HL-60/S4 (cell line): ENCODE measurements around the gene PLXNB2.

Experiments
- in situ Hi-C: fragments of 300-500 bp; cut with MboI; formaldehyde crosslinking; loops from 2 replicates; pipeline ENCODE4 v1.14.3; 2022; ENCODE audit warnings: low sequenced_read_pairs

Gene PLXNB2

DNA sequence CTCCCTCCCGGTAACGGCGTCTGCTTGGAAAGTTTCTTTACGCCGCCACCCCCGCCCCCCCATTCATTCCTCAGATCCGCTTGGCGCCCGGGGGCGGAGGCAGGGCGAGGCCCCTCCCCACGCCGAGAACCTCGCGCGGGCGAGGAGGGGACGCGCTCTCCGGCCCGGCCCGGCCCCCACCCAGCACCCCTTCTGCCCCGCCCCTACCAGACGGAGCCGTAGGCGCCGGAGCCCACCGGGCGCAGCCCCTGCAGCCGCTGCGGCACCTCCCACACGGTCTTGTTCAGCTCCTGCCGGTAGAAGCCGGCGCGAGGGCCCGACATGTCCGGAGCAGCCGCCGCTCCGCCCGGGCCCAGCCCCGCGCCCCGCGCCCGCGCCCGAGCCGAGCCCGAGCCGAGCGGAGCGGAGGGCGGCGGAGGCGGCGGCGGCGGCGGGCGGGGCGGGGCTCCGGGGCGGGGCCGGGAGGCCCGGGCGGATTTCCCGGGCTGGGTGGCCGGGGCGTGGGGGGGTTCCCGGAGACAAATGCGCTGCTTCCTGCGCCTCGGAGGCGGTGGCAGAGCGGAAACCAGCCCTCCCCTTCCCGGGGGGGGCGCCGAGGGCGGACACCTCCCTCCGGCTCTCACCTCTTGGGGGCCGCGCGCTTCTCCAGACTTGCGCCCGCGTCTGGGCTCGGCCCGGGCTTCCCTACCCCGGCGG is 37.3 kb downstream of the PLXNB2 start, which contains the start of gene MAPK11:
Gene MAPK11 (minus strand): TSS at position 411 of the 696 bp plus-strand sequence. CDS start 88 bp downstream, at position 323.
- in situ Hi-C loops: loop anchor here (10.0 kb wide), 1 partner anchor 225 kb away; no protein-coding TSS in a partner anchor

DNA sequence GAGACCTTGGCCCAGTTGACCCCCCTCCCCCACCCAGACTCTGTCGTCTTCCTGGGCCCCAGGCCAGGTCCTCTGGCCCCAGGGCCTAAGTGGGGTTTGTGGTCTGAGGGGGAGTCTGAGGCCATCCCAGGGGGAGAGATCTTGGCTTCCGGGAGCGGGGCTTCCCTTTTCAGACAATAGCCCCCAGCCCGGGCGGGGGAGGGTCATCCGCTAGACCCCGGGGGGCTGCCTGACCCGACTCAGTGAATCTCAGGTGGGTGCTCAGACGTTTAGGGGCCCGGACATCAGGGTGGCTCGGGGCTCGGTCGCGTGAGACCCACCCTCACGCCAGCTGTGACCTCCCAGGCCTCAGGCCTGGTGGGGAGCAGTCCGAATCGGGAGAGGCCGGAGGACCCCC is 37.9 kb downstream of the PLXNB2 start:
- in situ Hi-C loops: loop anchor here (10.0 kb wide), 1 partner anchor 225 kb away; no protein-coding TSS in a partner anchor

DNA sequence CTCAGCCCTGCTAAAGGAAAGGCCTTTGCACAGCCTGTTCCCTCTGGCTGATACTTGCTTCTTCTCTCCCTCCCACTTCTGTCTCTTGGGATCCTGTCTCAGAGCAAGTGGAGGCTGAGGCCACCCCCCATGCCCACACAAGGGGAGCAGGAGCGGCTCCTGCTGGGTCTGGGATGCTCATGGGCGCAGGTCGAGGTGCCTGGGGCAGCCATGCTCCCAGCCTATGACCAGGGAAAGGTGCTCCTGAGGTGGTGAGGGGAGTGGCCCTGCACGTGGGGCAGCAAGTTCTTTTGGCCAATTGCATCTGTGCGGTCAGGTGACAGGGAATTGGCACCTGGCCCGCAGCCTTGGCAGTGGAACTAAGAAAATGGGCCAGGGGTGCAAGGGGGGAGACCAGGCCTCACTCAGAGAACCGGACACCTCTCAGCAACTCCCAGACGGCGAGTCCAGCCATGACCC is 38.8 kb downstream of the PLXNB2 start:
- in situ Hi-C loops: loop anchor here (10.0 kb wide), 1 partner anchor 226 kb away; no protein-coding TSS in a partner anchor

GRCh38 chr22:50267591-50268390 is 39.7 kb downstream of the PLXNB2 start:
- in situ Hi-C loops: loop anchor here (10.0 kb wide), 1 partner anchor 227 kb away; no protein-coding TSS in a partner anchor

- in situ Hi-C loops: loop anchor here (10.0 kb wide), 1 partner anchor 228 kb away; no protein-coding TSS in a partner anchor
These were observed 40.5 kb downstream of the PLXNB2 start for GRCh38 chr22:50266994-50267393.

DNA sequence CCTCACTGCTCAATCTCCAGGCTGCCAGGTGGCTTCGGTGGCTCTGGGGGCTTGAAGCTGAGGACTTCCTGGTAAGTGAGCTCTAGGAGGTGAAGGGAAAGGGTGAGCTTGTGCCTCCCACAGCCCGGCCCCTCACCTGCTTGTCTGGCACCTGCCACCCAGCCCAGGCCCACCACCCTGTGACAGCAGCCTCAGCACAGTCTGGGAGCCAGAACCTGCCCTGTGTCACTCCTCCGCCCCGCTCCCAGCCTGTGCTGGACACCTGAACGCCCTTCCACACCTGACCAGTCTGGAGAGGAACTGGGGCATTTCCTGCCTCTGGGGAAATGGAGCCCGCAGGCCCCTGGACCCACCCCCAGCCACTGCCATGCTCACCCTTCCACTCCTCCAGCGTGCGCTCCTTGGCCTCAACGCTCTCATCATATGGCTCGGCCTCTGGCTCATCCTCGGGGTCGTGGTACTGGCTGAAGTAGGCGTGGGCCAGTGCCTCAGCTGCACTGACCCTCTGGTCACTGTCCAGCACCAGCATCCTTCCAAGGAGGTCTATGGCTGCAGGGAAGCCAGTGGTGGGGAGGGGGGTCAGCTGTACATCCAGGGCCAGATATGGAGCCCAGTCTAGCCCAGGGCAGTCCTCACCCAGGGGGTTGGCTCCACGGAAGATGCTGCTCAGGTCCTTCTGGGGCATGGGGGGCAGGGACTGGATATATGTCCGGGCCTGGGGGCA is 42.3 kb downstream of the PLXNB2 start:
- in situ Hi-C loops: loop anchor here (10.0 kb wide), 1 partner anchor 230 kb away; no protein-coding TSS in a partner anchor

- in situ Hi-C loops: loop anchor here (10.0 kb wide), 1 partner anchor 231 kb away; no protein-coding TSS in a partner anchor
These were observed 43.2 kb downstream of the PLXNB2 start for GRCh38 chr22:50264104-50264745.

GRCh38 chr22:50262973-50263617 is 44.4 kb downstream of the PLXNB2 start:
- in situ Hi-C loops: loop anchor here (10.0 kb wide), 1 partner anchor 232 kb away; no protein-coding TSS in a partner anchor

DNA sequence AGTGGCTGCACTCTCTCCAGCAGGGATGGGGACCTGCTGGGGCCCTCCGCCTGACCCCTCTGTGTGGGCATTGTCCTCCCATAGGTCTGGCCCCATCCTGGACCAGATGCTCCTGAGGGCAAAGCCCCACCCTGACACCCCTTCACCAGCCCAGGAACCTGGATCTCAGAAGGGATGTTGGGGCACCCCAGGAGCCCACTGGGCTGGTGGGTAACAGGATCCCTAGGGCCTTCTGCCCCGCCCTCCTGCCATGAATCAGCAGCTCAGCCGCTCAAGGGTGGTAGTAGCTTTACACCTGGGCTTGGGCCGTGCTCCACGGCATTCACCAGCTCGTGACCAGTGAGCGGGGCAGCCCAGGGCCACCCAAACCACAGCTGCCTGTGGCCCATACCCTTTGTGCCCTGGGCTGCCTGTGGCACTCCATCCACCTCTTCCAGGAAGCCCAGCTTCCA is 45.0 kb downstream of the PLXNB2 start:
- in situ Hi-C loops: loop anchor here (10.0 kb wide), 1 partner anchor 232 kb away; no protein-coding TSS in a partner anchor

DNA sequence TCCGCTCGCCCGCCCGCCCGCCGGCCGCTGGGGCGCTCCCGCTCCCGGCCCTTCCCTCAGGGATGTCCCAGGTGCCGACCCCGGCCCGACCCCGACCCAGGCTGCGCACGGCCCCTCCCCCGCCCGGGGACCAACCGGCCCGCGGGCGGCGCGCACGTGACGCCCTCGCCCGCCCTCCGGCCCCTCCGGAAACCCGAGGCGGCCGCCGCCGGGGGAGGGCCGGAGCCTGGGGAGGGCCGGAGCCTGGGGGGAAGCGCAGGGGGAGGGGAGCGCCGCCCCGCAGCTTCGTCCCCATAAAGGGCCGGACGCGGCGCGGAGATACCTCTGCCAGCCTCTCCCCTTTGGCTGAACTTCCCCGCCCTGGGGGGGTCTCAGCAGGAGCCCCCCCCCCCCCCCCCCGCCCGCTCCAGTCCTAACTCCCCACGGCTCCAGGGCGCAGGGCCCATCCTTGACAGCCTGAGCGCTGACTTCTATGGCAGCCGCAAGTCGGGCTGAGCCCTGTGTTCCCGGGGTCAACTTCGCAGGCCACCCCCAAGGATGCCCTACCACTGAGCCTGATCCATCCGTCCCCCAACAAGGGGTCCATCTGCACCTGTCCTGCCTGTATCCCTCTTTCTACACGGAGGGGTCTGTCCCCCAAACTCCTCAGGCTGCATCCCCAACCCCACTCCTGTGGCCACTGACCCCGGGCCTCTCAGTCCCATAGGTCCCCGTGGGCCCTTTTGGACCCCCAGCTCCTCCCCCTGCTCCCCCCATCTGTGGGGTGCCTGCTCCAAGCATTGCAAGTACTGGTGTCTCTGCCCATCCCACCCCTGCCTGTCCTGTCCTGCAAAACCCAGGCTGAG is 45.6 kb downstream of the PLXNB2 start, which contains the start of gene MAPK12:
Gene MAPK12 (minus strand): TSS at position 69 of the 845 bp plus-strand sequence. CDS start 174 bp downstream, outside the sequence.
- in situ Hi-C loops: loop anchor here (10.0 kb wide), 1 partner anchor 233 kb away; no protein-coding TSS in a partner anchor

DNA sequence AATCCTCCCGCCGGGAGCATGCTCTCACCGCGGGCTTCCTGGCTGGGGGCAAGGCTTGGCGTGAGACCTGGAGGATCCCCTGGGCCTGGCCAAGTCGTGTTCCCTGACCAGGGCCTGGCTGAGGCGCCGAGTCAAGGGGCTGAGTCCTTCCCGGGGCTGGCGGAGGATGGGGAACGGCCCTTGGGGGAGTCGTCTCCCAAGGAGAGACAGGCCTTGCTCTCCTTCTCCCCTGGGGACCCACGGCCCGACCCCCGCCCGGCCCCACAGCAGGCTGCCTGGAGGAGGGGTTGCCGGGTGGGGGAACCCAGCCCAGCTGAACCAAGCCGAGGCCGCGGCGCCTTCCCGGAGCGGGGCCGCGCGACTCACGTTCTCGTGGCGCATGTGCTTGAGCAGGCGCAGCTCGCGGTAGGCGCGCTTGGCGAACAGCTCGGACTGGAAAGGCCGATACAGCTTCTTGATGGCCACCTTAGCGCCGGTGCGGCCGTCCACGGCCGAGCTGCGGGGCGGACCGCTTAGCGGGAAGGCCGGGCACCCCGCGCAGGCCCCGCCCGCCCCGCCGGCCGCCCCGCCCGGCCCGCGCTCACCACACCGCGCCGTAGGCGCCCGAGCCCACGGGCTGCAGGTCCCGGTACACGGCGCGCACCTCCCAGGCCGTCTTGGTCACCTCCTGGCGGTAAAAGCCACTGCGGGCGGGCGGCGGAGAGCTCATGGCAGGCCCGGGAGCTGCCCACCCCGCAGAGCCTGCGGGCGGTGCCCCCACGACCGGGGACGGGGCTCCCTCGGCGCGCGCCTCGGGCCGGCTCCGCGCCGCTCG is 46.4 kb downstream of the PLXNB2 start:
- in situ Hi-C loops: loop anchor here (10.0 kb wide), 1 partner anchor 234 kb away; no protein-coding TSS in a partner anchor

DNA sequence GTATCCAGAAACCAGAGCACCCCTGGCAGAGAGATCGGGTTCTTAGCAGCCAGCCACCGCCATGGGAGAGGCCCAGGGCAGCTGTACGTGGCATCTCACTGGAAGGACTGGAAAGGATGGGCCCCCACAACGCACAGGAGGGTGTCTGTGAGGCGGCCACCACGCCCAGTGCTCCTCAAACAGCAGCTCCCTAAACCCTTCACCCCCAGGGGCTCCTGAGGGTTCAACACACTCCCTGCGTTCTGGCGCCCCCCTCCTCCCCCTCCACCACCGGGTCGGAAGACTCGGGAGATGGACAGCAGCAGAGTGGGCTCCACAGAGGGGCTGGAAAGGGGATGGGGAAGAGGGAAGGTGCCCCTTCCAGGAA is 47.0 kb downstream of the PLXNB2 start:
- in situ Hi-C loops: loop anchor here (10.0 kb wide), 1 partner anchor 234 kb away; no protein-coding TSS in a partner anchor

GRCh38 chr22:50259302-50259701 is 48.1 kb downstream of the PLXNB2 start:
- in situ Hi-C loops: no loop called here

DNA sequence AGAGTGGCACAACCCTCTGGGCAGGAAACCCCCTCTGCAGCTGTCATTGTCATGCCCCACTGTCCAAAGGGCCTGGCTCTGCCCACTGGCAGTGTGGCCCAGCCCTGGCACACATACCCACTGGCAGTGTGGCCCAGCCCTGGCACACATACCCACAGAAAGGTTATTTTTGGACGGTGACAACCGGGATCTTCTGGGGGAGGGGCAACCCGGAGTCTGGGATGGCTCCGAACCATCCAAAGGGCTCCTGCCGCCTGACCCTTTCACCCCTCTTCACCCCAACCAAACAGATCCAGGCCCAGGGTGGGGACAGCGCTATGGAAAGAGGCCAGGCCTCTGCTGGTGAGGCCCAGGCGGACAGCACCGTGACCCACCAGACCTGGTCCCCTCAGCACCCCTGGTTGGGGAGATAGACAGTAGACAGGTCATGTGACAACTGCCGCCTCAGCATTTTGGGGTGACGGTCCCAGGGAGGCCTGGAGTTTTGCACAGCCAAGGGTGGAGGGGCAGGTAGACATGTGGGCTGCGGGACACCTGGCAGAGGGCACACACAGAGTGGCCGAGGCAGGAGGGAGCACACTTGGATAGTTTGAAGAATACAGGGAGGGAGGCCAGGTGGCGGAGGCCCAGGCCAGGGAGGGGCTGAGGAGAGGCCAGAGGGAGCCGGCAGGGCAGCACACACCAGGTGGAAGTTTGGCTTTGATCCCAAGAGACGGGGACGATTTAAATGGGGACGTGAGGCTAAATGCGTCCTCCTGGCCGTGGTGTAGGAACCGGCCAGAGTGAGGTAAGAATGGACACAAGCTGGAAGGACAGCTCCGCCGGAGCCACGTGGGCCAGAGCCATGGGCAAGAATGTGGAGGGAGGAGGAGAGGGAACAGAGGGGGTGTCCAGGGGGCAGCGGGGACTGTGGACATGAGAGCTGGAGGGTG is 48.8 kb downstream of the PLXNB2 start:
- in situ Hi-C loops: no loop called here

DNA sequence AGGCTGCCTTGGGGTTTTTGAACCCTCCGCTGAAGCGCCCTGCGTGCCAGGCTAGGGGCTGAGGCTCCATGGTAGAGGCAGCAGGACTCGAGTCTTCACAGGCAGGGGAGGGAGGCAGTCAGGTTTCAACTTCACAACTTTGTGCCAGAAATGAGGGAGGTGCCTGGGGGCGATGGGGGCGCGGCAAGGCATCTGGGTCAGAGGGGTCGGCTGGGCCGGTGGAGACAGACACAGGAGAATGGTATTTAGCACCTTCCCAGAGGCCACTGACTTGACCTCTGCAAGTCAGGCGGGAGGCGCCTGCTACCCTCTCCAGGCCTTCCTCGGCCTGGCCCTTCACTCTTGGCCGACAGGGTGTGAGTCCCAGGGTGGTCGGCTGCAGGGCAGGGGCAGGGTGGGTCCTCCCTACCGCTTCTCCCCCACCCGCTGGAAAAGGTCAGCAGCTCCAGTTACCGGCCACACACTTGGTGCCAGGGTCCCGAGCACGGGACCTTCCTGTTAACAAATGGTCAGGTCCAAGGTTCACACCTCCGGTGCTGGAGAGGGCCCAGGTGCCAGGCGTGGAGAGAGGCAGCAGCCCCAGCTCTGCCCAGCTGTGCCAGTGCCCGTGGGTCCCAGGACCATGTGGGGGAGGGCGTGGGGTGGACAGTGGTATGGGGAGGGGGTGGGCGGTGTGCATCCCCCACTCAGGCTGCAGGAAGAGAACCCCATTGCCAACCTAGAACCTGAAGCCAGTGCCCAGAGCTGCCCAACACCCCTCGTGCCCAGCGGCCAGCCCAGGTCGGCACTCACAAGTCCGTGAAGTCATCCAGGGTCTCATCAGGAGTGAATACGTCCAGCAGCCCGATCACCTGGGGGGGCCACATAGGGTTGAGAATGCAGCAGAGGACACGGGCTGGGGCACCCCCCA is 49.7 kb downstream of the PLXNB2 start:
- in situ Hi-C loops: no loop called here
